ENCODE results near the gene GGT5.
A peak's percentile ranks its signal among the peaks of the same experiment; 100 is the strongest.
"Not testable (repeated sequence)": the region's sequence is repeated elsewhere in the genome, so short reads cannot be mapped to it uniquely, and the experiment has no call there.

The GGT5 gene

DNA sequence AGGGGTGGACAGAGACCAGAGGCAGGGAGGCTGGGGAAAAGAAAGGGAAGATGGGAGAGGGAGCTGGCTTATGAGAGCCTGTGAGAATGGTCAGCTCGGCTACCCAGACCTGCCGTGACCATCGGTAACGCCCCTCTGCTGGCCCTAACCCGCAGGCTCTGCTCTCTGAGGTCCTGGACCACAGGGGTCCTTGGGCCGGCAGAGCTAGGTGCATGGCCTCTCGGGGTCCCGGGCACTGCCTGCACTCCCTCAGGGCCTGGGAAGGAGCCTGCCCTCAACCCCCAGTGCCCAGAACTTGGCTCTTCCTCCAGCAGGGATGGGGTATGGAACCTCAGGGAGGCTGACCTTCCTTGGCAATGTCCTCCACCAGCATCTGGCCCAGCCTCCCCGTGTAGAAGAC is 13.2 kb downstream of the GGT5 start:
- no peak for DNase-seq

DNA sequence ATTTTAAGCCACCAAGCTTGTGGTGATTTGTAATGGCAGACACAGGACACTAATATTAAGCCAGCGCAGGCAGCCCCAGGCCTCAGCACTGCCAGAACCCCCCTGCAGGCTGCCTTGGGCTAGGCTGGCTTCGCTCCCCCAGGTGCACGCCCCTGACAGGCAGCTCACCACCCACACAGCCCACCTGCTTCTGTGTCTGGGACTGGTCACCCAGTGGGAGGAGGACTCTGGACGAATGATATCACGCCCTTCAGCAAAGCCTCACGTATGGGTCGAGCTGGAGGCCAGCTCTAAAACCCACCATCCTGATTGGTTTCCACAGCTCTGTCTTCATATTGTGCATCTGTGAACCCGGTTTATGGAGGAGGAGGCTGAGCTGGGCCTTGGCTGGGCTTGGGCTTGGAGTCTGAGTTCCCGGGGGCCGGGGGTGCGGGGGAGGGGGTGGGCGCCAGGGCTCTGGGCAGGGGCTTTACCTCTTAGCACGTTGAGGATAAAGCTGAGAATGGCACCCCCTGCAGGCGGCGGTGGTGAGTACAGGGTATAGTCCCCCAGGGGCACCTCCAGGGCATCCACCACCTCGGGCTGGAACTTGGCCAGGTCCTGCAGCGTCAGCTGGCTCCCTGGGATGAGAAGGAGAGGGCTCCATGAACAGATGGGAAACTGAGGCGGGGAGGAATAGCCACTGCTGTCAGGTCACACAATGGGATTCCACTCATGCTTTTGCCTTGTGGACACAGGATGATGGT is 13.8 kb downstream of the GGT5 start:
- DNase-seq: peak; percentile 76 to 78

DNA sequence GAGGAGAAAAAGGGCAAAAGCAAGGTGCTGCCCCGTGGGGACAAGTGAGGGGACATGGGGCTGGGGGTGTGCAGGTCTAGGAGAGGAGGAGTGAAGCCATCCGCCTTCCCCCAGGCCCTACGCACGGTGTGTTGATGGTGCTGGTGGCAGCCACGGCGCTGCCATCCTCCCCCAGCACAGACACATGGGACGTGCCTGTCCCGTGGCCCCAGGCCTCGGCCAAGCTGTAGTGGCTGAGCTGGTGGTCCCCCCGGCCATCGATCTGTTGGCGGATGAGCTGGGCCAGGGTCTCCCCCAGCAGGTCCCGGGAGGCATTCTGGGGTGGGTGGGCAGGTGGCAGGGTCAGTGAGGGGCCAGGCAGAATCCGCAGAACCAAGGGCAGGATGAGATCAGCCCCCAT is 18.9 kb downstream of the GGT5 start:
- no peak for DNase-seq

DNA sequence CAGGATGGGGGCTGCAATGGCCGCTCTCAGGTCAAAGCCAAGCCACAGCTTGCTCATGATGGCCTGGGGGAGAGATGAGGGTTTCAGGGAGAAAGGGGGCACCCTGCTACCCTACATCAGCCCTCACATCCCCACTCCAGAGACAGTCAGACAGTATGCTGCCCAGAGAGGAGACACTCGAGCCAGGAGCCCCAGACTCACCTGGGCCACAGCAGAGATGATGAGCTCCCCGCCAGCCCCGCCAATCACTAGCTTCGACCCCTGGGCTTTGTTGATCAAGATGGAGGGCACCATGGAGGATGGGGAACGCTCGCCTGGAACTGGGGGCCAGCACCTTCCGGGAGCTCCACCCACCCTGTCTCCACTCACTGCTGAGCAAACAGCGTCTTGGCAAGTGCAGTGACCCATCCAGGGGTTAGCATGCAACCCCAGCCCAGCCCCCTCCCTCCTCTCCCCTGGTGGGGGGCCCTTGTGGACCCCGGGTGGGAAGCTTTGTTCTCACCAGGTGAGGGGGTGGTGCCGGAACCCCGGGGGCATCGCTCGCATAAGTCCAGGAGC is 19.8 kb downstream of the GGT5 start:
- DNase-seq: no peak

DNA sequence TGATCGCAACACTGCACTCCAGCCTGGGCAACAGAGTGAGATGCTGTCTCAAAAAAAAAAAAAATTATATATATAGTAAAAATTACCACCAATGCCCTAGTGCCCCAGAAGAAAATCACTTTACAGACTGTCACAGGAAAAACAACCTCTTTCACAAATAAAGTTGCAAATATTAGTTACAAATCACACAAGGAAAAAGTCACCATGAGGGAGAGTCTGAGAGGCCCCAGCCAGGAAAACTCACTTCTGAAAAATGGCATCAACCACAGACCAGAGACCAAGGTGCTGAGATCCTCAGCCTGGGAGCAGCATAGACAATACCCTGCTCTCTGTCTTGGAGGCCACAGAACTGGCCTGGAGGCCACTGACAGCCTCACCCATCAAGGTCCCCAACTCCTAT is 20.4 kb downstream of the GGT5 start:
- DNase-seq: no peak

DNA sequence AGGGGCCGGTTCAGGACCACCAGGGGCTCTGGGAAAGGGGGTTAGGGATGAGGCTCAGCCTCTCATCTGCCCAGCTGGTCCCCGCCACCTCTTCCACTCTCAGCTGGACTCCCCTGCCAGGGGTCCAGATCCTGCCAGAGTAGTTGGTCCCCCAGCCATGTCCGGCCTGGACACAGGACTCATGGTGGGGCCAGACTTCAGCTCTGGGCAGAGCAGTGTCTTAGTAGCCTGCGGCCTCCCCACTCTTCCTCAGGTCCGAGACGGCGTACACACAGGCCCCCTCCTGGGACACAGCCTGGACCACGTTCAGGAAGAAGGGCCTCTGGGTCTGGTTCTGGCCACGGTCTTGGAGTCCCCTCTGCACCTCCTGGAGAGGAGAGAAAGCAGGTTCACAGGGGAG is 25.1 kb downstream of the GGT5 start:
- DNase-seq: no peak

DNA sequence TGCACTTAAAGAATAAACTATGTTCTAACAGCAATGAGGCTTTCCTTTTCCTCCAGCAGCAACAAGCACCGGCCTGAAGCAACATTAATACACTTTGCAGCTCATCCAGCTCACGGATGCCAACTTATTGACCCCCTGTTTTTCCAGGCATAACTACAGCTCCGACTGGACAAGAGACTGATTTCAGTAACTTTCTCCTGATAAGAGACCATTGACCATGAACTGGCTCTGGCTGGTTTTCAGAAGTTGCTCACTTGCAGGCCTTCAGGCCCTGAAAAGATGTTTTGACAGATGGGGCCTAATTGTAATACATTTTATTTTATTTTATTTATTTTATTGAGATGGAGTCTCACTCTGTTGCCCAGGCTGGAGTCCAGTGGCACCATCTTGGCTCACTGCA is 27.5 kb downstream of the GGT5 start:
- DNase-seq: no peak

DNA sequence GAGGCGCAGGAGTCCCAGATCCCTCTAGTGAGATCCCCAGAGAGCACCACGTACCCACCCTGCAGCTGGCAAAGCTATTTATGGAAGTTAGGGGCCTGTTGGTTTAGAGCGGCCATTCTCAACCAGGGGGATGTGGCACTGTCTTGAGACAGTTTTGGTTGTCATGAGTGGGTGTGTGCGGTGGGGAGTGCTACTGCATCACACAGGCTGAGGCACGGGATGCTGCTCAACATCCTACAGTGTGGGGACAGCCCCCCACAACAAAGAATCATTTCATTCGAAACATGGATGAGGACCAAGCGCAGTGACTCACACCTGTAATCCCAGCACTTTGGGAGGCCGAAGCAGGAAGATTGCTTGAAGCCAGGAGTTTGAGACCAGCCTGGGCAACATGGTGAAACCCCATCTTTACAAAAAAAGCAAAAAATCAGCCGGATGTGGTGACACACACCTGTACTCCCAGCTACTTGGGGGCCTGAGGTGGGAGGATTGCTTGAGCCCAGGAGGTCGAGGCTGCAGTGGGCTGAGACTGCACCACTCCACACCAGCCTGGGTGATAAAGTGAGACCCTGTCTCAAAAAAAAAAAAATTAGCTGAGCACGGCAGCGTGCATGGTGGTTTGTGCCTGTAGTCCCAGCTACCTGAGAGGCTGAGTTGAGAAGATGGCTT is 28.2 kb downstream of the GGT5 start:
- no peak for DNase-seq

DNA sequence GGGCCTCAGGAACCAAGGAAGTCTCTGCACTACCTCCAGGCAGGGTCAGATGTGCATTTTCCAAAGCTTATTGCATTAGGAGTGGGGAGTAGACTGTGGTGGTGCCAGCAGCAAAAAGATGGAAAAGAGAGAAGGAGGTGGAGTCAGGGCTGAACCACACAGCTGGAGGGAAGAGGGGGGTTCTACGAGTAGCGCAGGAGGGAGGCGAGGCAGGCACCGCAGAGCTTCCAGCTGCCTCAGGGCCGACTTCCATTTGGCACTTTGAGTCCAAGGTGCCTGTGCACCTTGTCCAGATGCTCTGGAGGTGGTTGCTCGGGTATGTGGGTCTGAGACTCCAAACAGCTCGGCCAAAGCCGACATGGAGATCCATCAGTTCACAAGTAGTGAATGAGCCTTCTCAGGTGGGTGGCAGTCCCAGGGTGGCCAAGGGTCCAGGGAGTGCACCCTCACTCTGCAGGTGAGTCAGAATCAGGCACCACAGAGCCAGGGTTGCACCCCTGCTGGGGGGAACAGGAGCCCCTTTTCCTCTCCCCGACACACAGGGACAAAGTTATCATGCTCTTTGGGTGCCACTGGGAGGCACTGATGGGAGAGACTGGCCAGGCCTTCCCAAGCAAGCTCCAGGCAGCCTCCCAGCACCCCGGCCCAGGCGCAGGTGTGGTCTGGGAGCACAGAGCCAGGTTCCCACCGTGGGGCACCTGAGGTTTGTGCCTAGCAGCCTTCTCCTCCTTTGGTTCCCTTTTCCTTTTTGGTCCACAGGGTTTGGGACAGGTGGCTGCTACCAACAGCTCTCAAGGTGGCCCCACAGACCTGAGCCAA is 30.2 kb downstream of the GGT5 start:
- no peak for DNase-seq

DNA sequence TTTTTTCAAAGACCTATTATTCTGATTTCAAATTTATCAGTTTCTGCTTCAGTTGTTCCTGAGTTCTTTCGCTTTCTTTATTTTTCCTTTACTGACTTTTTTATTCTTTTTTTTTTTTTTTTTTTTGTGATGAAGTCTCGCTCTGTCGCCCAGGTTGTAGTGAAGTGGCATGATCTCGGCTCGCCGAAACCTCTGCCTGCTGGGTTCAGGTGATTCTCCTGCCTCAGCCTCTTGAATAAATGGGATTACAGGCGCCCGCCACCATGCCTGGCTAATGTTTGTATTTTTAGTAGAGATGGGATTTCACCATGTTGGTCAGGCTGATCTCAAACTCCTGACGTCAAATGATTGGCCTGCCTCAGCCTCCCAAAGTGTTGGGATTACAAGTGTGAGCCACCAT is 31.8 kb downstream of the GGT5 start:
- not testable (repeated sequence) for DNase-seq

DNA sequence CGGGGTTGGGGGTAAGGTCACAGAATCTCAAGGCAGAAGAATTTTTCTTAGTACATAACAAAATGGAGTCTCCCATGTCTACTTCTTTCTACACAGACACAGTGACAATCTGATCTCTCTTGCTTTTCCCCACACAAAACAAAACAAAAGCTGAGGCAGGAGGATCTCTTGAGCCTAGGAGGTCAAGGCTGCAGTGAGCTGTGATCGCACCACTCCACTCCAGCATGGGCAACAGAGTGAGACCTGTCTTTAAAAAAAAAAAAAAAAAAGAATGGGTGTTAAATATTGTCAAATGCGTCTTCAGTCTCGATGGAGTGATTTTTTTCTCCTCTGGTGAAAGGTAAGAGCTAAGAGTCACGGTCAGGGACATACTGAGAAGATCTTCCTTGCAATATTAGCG is 33.2 kb downstream of the GGT5 start:
- DNase-seq: not testable (repeated sequence)

DNA sequence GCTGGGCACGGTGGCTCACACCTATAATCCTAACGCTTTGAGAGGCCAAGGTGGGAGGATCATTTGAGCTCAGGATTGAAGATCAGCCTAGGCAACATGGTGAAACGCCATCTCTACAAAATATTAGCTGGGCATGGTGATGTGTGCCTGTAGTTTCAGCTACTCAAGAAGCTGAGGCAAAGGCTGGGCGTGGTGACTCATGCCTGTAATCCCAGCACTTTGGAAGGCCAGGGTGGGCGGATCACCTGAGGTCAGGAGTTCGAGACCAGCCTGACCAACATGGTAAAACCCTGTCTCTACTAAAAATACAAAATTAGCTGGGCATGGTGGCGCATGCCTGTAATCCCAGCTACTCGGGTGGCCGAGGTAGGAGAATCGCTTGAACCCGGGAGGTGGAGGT is 34.5 kb downstream of the GGT5 start:
- DNase-seq: not testable (repeated sequence)

DNA sequence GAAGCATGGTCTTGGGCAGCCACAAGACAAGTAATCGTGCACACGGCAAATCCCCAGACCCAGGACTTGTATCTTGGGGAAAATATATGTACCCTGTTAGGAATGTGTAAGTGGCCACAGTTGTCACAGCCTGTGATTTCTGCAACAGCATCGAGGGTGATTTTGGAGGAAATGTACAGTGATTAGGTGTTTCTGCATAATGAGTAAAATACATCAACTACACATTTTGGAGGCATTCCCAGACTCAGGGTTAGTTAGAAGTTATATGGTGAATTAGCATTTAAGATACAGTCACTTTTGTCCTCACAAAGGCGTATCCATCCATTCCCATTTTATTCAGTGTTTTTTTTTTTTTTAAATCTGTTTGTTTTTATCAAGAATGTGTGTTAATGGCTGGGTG is 35.2 kb downstream of the GGT5 start:
- no peak for DNase-seq

DNA sequence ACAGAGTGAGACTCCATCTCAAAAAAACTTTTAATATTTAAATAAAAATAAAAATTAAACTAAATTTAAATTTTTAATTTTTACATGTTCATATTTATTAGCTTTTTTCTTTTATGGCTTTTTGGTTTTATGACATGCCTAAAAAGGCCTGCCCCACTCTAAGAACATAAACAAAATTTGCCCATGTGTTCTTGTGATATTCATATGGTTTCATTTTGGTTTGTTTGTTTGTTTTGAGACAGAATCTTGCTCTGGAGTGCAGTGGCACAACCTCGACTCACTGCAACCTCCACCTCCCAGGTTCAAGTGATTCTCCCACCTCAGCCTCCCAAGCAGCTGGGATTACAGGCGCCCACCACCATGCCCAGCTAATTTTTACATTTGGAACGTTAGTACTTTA is 35.9 kb downstream of the GGT5 start:
- DNase-seq: no peak

DNA sequence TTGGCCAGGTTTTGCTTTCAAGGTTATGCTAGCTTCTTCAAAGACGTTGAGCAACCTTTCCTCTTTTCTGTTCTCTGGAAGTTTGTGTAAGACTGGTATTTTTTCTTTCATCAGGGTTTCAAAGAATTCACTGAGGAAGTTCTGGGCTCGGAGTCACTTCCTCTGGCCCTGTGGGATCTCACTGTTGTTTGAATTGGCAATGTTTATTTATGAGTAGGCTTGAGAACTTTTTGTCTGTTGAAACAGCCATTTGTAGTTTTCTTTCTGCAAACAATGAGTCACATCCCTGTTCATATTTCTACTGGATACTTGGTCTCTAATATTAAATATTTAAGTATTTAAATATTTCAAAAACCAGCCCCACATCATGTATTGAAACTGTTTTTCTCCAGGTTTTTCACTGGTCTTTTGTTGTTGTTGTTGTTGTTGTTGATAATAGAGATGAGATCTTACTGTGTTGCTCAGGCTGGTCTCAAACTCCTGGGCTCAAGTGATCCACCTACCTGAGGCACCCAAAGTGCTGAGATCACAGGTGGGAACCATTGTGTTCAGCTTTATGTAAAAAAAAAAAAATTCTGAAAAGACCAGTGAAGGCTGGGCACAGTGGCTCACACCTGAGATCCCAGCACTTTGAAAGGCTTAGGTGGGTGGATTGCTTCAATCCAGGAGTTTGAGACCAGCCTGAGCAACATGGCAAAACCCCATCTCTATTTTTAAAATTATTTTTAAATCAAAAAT is 36.7 kb downstream of the GGT5 start:
- DNase-seq: no peak

DNA sequence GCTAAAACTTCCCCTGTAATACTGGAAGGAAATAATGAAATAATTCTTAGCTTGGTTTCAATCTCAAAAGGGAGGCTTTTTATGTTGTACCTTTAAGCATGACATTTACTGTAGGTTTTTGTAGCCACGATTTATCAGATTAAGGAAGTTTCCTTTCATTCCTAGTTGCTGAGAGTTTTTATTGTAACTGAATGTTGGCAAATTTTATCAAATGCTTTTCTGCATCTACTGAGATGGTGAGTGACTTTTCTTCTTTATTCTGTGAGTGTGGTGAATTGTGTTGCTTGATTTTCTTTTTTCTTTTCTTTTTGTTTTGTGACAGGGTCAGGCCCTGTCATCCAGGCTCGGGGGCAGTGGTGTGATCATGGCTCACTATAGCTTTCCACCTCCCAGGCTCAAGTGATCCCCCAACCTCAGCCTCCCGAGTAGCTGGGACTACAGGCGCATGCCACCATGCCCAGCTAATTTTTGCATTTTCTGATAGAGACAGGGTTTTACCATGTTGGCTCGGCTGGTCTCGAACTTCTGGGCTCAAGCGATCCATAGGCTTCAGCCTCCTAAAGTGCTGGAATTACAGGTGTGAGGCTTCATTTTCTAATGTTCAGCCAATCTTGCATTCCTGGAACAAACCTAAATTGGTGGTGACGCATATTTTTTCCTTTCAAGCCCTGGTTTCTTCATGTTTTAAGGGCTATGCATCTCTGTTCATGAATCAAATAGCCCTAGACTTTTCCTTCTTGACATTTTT is 37.4 kb downstream of the GGT5 start:
- no peak for DNase-seq

DNA sequence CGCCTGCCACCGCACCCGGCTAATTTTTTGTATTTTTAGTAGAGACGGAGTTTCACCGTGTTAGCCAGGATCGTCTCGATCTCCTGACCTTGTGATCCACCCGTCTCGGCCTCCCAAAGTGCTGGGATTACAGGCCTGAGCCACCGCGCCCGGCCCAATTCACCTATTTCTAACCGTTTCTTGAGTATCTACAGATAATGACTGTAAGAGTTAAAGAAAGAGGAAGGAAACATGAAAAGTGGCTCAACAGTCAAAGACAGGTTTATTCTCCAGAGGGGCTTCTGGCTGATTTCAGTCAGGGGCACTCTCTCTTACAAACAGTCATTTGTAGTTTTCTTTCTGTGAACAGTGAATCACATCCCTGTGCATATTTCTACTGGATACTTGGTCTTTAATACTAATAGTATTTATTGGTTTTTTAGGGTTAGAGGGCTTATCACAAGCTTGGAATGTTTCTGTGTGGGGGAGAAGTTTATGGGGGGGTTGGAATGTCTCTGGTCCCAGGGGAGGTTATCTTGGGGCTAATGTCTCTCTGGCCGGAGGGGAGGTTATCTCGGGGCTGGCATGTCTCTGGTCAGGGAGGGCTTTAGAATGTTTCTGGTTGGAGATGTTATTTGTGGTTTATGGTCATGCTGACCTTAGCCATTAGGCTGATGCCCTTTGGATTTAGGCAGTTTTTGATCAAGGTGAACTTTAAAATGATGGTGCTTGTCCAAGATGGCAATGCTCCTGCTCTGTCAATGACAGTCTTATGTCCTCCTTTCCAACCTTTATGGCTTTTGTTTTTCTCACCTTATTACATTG is 38.2 kb downstream of the GGT5 start:
- not testable (repeated sequence) for DNase-seq

DNA sequence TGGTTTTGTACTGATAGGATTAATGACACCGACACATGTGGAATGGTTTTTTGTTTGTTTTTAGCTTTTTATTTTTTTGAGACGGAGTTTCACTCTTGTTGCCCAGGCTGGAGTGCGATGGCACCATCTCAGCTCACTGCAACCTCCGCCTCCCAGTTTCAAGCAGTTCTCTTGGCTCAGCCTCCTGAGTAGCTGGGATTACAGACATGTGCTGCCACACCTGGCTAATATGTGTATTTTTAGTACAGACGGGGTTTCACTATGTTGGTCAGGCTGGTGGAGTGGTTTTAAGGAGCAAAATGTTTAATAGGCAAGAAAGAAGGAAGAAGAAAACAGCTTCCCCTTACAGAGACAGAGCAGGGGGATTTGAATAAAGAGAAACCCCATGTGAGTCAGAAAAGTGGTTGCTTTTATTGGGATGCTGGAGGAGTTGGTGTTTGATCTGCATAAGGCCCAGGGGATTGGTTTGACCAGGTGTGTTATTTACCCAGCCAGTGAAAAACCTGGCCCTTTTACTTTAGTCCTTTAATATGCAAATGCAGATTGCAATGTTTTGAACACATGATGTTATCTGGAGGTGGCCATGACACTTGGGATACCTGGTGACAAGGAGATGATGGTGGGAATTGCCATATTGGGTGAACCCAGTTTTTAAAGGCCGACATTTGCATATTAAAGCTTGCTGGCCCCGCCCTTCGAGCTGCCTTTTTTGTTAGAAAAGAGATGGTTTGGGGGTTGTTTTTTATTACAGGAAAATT is 39.3 kb downstream of the GGT5 start:
- DNase-seq: no peak

DNA sequence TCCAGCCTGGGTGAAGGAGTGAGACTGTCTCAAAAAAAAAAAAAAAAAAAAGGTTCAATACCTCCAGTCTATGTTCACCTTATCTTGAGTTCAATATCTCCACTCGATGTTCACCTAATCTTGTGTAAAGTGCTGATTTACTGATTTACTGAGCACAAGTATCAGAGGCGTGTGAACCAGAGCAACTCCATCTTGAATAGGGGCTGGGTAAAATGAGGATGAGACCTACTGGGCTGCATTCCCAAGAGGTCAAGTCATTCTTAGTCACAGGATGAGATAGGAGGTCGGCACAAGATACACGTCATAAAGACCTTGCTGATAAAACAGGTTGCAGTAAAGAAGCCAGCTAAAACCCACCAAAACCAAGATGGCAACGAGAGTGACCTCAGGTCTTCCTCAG is 41.0 kb downstream of the GGT5 start:
- not testable (repeated sequence) for DNase-seq

All from stimulated activated CD4-positive, alpha-beta T cell treated with anti-CD3 and anti-CD28 coated beads, Interleukin-2, amount 100 ng/mL, for 24 hours (primary cell).